ENCODE measurements around the gene SAPCD2. TPM values are rescaled to one million over a fixed set of nuclear protein-coding genes. Genes with fewer than 3 reads are reported as not detected.

Gene SAPCD2
- total RNA-seq, 4 donors from 2014 or later: 0.17 to 0.40 (median 0.26) TPM; not detected in 1

- no peak for DNase-seq (ENCODE audit: extremely low spot score)
- H3K27ac ChIP-seq (replicated peaks in 1 of 4): no peak overlapping the region
Observed at GRCh38 chr9:137017791-137018497, 52.4 kb downstream of the SAPCD2 start.

GRCh38 chr9:137017071-137017470, 53.3 kb downstream of the SAPCD2 start:
- WGBS: 98% methylated on average over 18 of the region's 28 CpGs
- intact Hi-C loops (cut with DNase I): no loop called here
- no peak for DNase-seq (ENCODE audit: extremely low spot score)
- no peaks in the 10 kb centered on the region for H3K27me3 ChIP-seq
- no peak overlapping the region for H3K4me3 ChIP-seq
- H3K9me3 ChIP-seq: no peaks in the 10 kb centered on the region
- TF ChIP-seq EP300 (IDR thresholded peaks at IDR 0.05) (no peak), POLR2A (IDR thresholded peaks at IDR 0.05; ENCODE audit: low read depth) (no peak), POLR2AphosphoS5 (IDR thresholded peaks at IDR 0.05) (no peak), CTCF (IDR thresholded peaks at IDR 0.05) (no peak)
- no peak overlapping the region for H3K27ac ChIP-seq (replicated peaks in 1 of 4)
- no peaks in the 10 kb centered on the region for H3K4me1 ChIP-seq
- H3K36me3 ChIP-seq: peaks cover 20 to 92% (median 84%) of the 10 kb centered on the region in 4 donors

More at GRCh38 chr9:137017791-137018497, 52.4 kb downstream of the SAPCD2 start:
- Histone ChIP-seq H3K36me3 (peaks cover 19 to 84% (median 78%) of the 10 kb centered on the region in 4 donors), H3K4me3 (no peak overlapping the region), H3K9me3 (no peaks in the 10 kb centered on the region), H3K4me1 (no peaks in the 10 kb centered on the region), H3K27me3 (no peaks in the 10 kb centered on the region)
- TF ChIP-seq EP300 (IDR thresholded peaks at IDR 0.05): no peak
- 91% methylated on average over 32 of the region's 45 CpGs for WGBS
- intact Hi-C loops (cut with DNase I): no loop called here

- DNase-seq (ENCODE audit: extremely low spot score): no peak
- no CpG with 5 or more reads among the region's 16 CpGs for WGBS
- H3K9me3 ChIP-seq: no peaks in the 10 kb centered on the region
- TF ChIP-seq POLR2A (IDR thresholded peaks at IDR 0.05; ENCODE audit: low read depth) (no peak), CTCF (IDR thresholded peaks at IDR 0.05) (no peak), EP300 (IDR thresholded peaks at IDR 0.05) (no peak), POLR2AphosphoS5 (IDR thresholded peaks at IDR 0.05) (no peak)
- H3K4me1 ChIP-seq: no peaks in the 10 kb centered on the region
- intact Hi-C loops (cut with DNase I): no loop called here
- peaks cover 27 to 97% (median 90%) of the 10 kb centered on the region in 4 donors for H3K36me3 ChIP-seq
- no peak overlapping the region for H3K4me3 ChIP-seq
- H3K27ac ChIP-seq (replicated peaks in 1 of 4): no peak overlapping the region
- no peaks in the 10 kb centered on the region for H3K27me3 ChIP-seq
Observed at GRCh38 chr9:137016436-137016835, 53.9 kb downstream of the SAPCD2 start.

DNA sequence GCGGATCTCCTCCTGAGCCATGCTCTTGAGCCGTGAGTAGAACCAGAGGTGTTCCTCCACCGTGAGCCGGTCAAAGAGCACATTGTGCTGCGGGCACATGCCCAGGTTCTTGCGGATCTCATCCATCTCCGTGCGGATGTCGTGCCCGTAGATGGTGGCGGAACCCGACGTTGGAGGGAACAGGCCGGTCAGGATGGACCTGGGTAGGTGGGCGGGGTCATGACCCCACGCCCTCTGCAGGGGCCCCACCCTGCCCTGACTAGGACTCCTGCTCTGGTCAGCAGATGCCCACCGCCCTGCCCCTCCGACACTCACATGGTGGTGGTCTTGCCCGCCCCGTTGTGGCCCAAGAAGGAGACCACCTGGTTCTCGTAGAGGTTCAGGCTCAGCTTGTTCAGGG, 54.4 kb downstream of the SAPCD2 start:
- TF ChIP-seq POLR2AphosphoS5 (IDR thresholded peaks at IDR 0.05) (no peak), EP300 (IDR thresholded peaks at IDR 0.05) (no peak), POLR2A (IDR thresholded peaks at IDR 0.05; ENCODE audit: low read depth) (no peak), CTCF (IDR thresholded peaks at IDR 0.05) (no peak)
- Histone ChIP-seq H3K36me3 (peaks cover 31 to 97% (median 91%) of the 10 kb centered on the region in 4 donors), H3K9me3 (no peaks in the 10 kb centered on the region), H3K4me3 (no peak overlapping the region), H3K27me3 (no peaks in the 10 kb centered on the region), H3K4me1 (no peaks in the 10 kb centered on the region), H3K27ac (replicated peaks in 1 of 4) (no peak overlapping the region)
- no peak for DNase-seq (ENCODE audit: extremely low spot score)
- 97% methylated on average over 13 of the region's 21 CpGs for WGBS
- intact Hi-C loops (cut with DNase I): no loop called here

DNA sequence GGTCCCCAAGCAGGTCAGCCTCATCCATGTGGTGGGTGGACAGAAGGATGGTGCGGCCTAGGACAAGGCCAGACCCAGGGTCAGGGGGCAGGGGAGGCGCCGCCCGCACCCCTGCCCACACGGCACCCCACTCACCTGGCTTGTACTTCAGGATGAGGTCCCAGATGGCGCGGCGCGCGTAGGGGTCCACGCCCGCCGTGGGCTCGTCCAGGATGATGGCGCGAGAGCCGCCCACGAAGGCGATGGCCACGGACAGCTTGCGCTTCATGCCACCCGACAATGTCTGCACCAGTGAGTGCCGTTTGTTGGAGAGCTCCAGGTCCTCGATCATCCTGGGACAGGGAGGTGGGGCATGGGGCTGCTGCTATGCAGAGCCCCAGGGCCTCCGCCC, 54.8 kb downstream of the SAPCD2 start:
- TF ChIP-seq POLR2A (IDR thresholded peaks at IDR 0.05; ENCODE audit: low read depth) (no peak), POLR2AphosphoS5 (IDR thresholded peaks at IDR 0.05) (no peak), CTCF (IDR thresholded peaks at IDR 0.05) (no peak), EP300 (IDR thresholded peaks at IDR 0.05) (no peak)
- no peaks in the 10 kb centered on the region for H3K27me3 ChIP-seq
- H3K36me3 ChIP-seq: peaks cover 31 to 95% (median 89%) of the 10 kb centered on the region in 4 donors
- intact Hi-C loops (cut with DNase I): no loop called here
- 100% methylated on average over 1 of the region's 25 CpGs for WGBS
- H3K9me3 ChIP-seq: no peaks in the 10 kb centered on the region
- H3K4me3 ChIP-seq: no peak overlapping the region
- H3K27ac ChIP-seq (replicated peaks in 1 of 4): no peak overlapping the region
- no peaks in the 10 kb centered on the region for H3K4me1 ChIP-seq
- no peak for DNase-seq (ENCODE audit: extremely low spot score)
